GM12878 (cell line): ENCODE results near the gene RPL29.

Source experiments
- CTCF ChIP-seq, 3 experiments: IDR thresholded peaks in 2 of 3; conservative IDR thresholded peaks in 1 of 3; 2 replicates each; pipeline ENCODE4 v1.5.1; 2011; ENCODE audit warnings: low read depth in 3 of 3, low read length in 3 of 3, mild to moderate bottlenecking in 3 of 3, control low read depth in 2 of 3, moderate library complexity in 2 of 3, inconsistent platforms in 1 of 3, mixed read lengths in 1 of 3; ENCODE audit not compliant: control insufficient read depth in 2 of 3, insufficient read depth in 1 of 3; ENCODE audit errors: extremely low read depth in 1 of 3
- JUND ChIP-seq: IDR thresholded peaks from 2 replicates; pipeline ENCODE4 v1.6.1; 2012; ENCODE audit warnings: low read depth, mild to moderate bottlenecking, low read length, improper control_type of control experiment, moderate library complexity
- PBX3 ChIP-seq: IDR thresholded peaks from 2 replicates; pipeline ENCODE4 v1.6.1; 2011; ENCODE audit warnings: mild to moderate bottlenecking, low read depth, low read length, moderate library complexity; ENCODE audit not compliant: insufficient replicate concordance
- POLR2AphosphoS5 ChIP-seq: IDR thresholded peaks from 2 replicates; pipeline ENCODE4 v1.6.1; 2011; ENCODE audit warnings: mild to moderate bottlenecking, low read length, inconsistent platforms
- RBBP5 ChIP-seq: fragments of 200-600 bp; sonication (generic); conservative IDR thresholded peaks from 2 replicates; pipeline ENCODE4 v1.6.1; 2016
- REST ChIP-seq: IDR thresholded peaks from 2 replicates; pipeline ENCODE4 v1.6.1; 2012; ENCODE audit warnings: mild to moderate bottlenecking, low read depth, low read length

- TF ChIP-seq JUND (no peak), RBBP5 (no peak), REST (no peak), CTCF (IDR thresholded peaks at IDR 0.05 in 2 of 3, conservative IDR thresholded peaks at IDR 0.05 in 1 of 3; ENCODE audit: control insufficient read depth in 2 of 3, extremely low read depth in 1 of 3, insufficient read depth in 1 of 3, low read depth in 3 of 3, low read length in 3 of 3) (no peak), PBX3 (no peak), POLR2AphosphoS5 (no peak)
Observed at GRCh38 chr3:52026041-52026440, 30.3 kb upstream of the RPL29 start.
